KG1 (cell line): ENCODE measurements around the gene COG5.
A peak's percentile ranks its signal among the peaks of the same experiment; 100 is the strongest.

ENCODE experiments used
- DNase-seq: peaks from one replicate; lab custom pipeline; 2025; lab: John Stamatoyannopoulos, UW

The COG5 gene

GRCh38 chr7:107563775-107564552, at the start of gene COG5, which contains the start of gene DUS4L:
Gene COG5 (minus strand): TSS chr7:107563920. CDS start chr7:107563896, 24 bp downstream.
Gene DUS4L (plus strand): TSS chr7:107563971. CDS start chr7:107567071, 3,100 bp downstream.
- DNase-seq: peak; percentile 17

- no peak for DNase-seq
These were observed 49.7 kb upstream of the COG5 start for GRCh38 chr7:107613439-107613838.

GRCh38 chr7:107610323-107610722, 46.6 kb upstream of the COG5 start:
- no peak for DNase-seq

GRCh38 chr7:107609811-107610261, 46.1 kb upstream of the COG5 start:
- DNase-seq: no peak

GRCh38 chr7:107606303-107606702, 42.6 kb upstream of the COG5 start:
- no peak for DNase-seq

- DNase-seq: no peak
These were observed 41.6 kb upstream of the COG5 start for GRCh38 chr7:107605218-107605815.

- DNase-seq: no peak
These were observed 37.1 kb upstream of the COG5 start for GRCh38 chr7:107600816-107601215.

GRCh38 chr7:107599262-107599661, 35.5 kb upstream of the COG5 start:
- DNase-seq: no peak

- no peak for DNase-seq
These were observed 34.2 kb upstream of the COG5 start for GRCh38 chr7:107597953-107598352.

GRCh38 chr7:107597582-107597916, 33.8 kb upstream of the COG5 start:
- no peak for DNase-seq

GRCh38 chr7:107596881-107597581, 33.3 kb upstream of the COG5 start:
- no peak for DNase-seq

GRCh38 chr7:107594961-107595737, 31.4 kb upstream of the COG5 start:
- DNase-seq: no peak

- DNase-seq: no peak
These were observed 29.3 kb upstream of the COG5 start for GRCh38 chr7:107593025-107593410.

GRCh38 chr7:107592361-107593024, 28.8 kb upstream of the COG5 start:
- DNase-seq: no peak

- DNase-seq: no peak
These were observed 27.7 kb upstream of the COG5 start for GRCh38 chr7:107591421-107591820.

- DNase-seq: no peak
These were observed 24.9 kb upstream of the COG5 start for GRCh38 chr7:107588529-107589130.

GRCh38 chr7:107584716-107585115, 21.0 kb upstream of the COG5 start:
- DNase-seq: no peak

GRCh38 chr7:107582875-107583274, 19.2 kb upstream of the COG5 start:
- DNase-seq: no peak

- DNase-seq: no peak
These were observed 17.8 kb upstream of the COG5 start for GRCh38 chr7:107581387-107582013.

GRCh38 chr7:107580716-107581383, 17.1 kb upstream of the COG5 start:
- no peak for DNase-seq
